Prostate gland (tissue), 2 donors: ENCODE results near the gene BMERB1. TPM values are rescaled to one million over a fixed set of nuclear protein-coding genes. Genes with fewer than 3 reads are reported as not detected.
"Not testable (repeated sequence)": the region's sequence is repeated elsewhere in the genome, so short reads cannot be mapped to it uniquely, and the experiment has no call there.

Experiments used
- DNase-seq: peaks from one replicate; pipeline ENCODE4 v3.0.0-alpha.2; 2019; ENCODE audit warnings: low spot score
- H3K27ac ChIP-seq, 2 donors: fragments of 200-600 bp; sonication (generic); 2 replicates each; pipeline ENCODE4 v1.5.1; 2017 to 2019
- H3K27me3 ChIP-seq: fragments of 200-600 bp; sonication (generic); replicated peaks from 2 replicates; pipeline ENCODE4 v1.5.1; 2019; ENCODE audit not compliant: insufficient read depth
- H3K36me3 ChIP-seq, 2 donors: fragments of 200-600 bp; sonication (generic); 1 replicate in 1 of 2; 2 replicates in 1 of 2; pipeline versions ENCODE4 v1.5.1 to v1.8.1; 2017 to 2019
- H3K4me1 ChIP-seq: fragments of 200-600 bp; sonication (generic); replicated peaks from 2 replicates; pipeline ENCODE4 v1.5.1; 2019
- H3K4me3 ChIP-seq, 2 donors: fragments of 200-600 bp; sonication (generic); 2 replicates each; pipeline ENCODE4 v1.5.1; 2017 to 2019
- H3K9me3 ChIP-seq: fragments of 200-600 bp; sonication (generic); 2 replicates; pipeline ENCODE4 v1.5.1; 2017
- CTCF ChIP-seq, 4 experiments: fragments of 200-600 bp in 2 of 4; fragments of 450-650 bp in 2 of 4; sonication (generic) in 2 of 4; IDR thresholded peaks; 1 replicate in 3 of 4; 2 replicates in 1 of 4; pipeline ENCODE4 v1.5.1; 2016 to 2019; ENCODE audit warnings: antibody characterized with exemption in 4 of 4, mild to moderate bottlenecking in 2 of 4, moderate library complexity in 2 of 4
- POLR2A ChIP-seq: fragments of 450-650 bp; IDR thresholded peaks from one replicate; pipeline ENCODE4 v1.6.1; 2016; ENCODE audit warnings: antibody characterized with exemption, mild to moderate bottlenecking
- POLR2AphosphoS5 ChIP-seq: sonication (generic); formaldehyde crosslinking; IDR thresholded peaks from one replicate; pipeline ENCODE4 v1.6.1; 2017; ENCODE audit warnings: antibody characterized with exemption
- WGBS: methylation state at CpG from one replicate; pipeline ENCODE4 v1.1.5; 2018; 5-methylcytosine and 5-hydroxymethylcytosine counted together
- intact Hi-C: fragments of 100-400 bp; cut with DNase I; formaldehyde crosslinking; loops from one replicate; pipeline ENCODE4 v1.14.2; 2022
- total RNA-seq, 2 donors: library from RNA; depleted of rRNA; stranded (reverse); fragments of >200 nt; gene quantifications; one replicate each; pipeline ENCODE4 v1.1.0, GENCODE V29; 2016

The BMERB1 gene
- total RNA-seq, 2 donors from 2014 or later = 49.1 to 51.1 TPM

- H3K4me1 ChIP-seq = no peaks in the 10 kb centered on the region
- no peaks in the 10 kb centered on the region for H3K9me3 ChIP-seq
- no peak for TF ChIP-seq POLR2A
- TF ChIP-seq CTCF (IDR thresholded peaks at IDR 0.05) = no peak
- TF ChIP-seq POLR2AphosphoS5 = no peak
- 92% methylated on average over 8 of the region's 8 CpGs for WGBS
- H3K36me3 ChIP-seq = no peaks in the 10 kb centered on the region
- DNase-seq = no peak
- intact Hi-C loops = no loop called here
- H3K27ac ChIP-seq = no peak overlapping the region
- no peaks in the 10 kb centered on the region for H3K27me3 ChIP-seq
- H3K4me3 ChIP-seq = no peak overlapping the region
Observed at GRCh38 chr16:15422222-15422621, 12.2 kb upstream of the BMERB1 start.

- Histone ChIP-seq H3K27me3 (no peaks in the 10 kb centered on the region), H3K4me3 (no peak overlapping the region), H3K9me3 (no peaks in the 10 kb centered on the region), H3K27ac (no peak overlapping the region), H3K4me1 (no peaks in the 10 kb centered on the region), H3K36me3 (no peaks in the 10 kb centered on the region)
- 80% methylated on average over 6 of the region's 6 CpGs for WGBS
- intact Hi-C loops = loop anchor here (5.0 kb wide), 1 partner anchor 126 kb away; no protein-coding TSS in a partner anchor
- DNase-seq = no peak
- no peak for TF ChIP-seq POLR2AphosphoS5
- no peak for TF ChIP-seq CTCF (IDR thresholded peaks at IDR 0.05)
- no peak for TF ChIP-seq POLR2A
Observed at GRCh38 chr16:15425861-15426260, 8.5 kb upstream of the BMERB1 start.

DNA sequence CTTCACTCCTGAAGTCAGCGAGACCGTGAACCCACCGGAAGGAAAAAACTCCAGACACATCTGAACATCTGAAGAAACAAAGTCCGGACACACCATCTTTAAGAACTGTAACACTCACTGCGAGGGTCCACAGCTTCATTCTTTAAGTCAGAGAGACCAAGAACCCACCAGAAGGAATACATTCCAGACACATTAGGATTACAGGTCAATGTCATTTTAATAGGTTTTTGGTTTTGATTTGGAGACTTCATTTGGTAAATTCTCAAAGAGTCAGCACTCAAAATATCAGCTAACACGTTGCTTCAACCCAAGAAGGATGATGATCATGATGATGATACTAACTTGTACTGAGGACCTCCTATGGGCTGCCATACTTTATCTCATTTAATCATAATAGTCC lies 7.6 kb upstream of the BMERB1 start:
- H3K27ac ChIP-seq = no peak overlapping the region
- H3K9me3 ChIP-seq = no peaks in the 10 kb centered on the region
- 81% methylated on average over 6 of the region's 6 CpGs for WGBS
- H3K4me1 ChIP-seq = no peaks in the 10 kb centered on the region
- TF ChIP-seq POLR2AphosphoS5 (no peak), POLR2A (no peak), CTCF (IDR thresholded peaks at IDR 0.05) (no peak)
- H3K27me3 ChIP-seq = no peaks in the 10 kb centered on the region
- H3K36me3 ChIP-seq = no peaks in the 10 kb centered on the region
- DNase-seq = no peak
- intact Hi-C loops = loop anchor here (5.0 kb wide), 1 partner anchor 126 kb away; no protein-coding TSS in a partner anchor
- no peak overlapping the region for H3K4me3 ChIP-seq

DNA sequence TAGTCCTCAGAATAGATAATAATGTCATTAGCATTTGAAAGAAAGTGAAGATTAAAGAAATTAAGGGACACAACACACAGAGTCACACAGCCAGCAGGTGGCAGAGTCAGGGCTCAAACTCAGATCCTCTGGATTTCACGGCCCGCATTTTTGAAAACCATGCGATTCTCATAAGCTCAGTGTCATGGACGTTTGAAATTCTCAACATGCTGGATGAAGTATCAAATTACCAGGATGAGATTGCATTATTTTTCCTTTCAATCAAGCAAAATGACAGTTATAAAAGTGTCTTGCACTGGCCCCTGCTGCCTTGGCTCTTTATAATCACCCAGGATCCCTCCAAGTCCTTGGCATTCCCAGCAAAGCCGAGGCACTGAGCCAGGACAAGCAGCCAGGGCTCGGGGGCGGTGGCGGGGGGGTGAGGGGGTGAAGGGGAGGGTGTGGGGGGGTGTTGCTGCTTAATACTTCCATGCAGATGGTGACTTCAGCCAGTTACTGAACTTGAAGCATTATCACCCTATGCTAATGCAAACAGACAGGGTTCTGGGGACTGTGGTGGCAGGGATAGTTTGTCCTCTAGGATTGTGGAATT lies 6.6 kb upstream of the BMERB1 start:
- Histone ChIP-seq H3K4me3 (no peak overlapping the region), H3K27ac (no peak overlapping the region)
- intact Hi-C loops = loop anchor here (5.0 kb wide), 1 partner anchor 125 kb away; no protein-coding TSS in a partner anchor

DNA sequence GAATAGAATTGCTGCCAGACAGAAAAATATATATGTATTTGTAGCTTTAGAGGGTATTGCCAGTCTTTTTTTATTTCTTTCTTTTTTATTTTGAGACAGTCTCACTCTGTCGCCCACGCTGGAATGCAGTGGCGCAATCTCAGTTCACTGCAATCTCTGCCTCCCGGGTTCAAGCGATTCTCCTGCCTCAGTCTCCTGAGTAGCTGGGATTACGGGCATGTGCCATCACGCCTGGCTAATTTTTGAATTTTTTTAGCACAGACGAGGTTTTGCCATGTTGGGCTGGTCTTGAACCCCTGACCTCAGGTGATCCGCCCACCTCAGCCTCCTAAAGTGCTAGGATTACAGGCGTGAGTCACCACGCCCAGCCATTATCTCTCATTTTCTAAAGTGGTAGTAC lies 3.5 kb upstream of the BMERB1 start:
- 75% methylated on average over 11 of the region's 11 CpGs for WGBS
- DNase-seq, intact Hi-C loops, H3K36me3 ChIP-seq, H3K27me3 ChIP-seq, H3K27ac ChIP-seq, H3K4me3 ChIP-seq, H3K9me3 ChIP-seq, H3K4me1 ChIP-seq: not testable (repeated sequence)

More for the DNA sequence above, 6.6 kb upstream of the BMERB1 start:
- no peaks in the 10 kb centered on the region for H3K9me3 ChIP-seq
- DNase-seq = peak; percentile 46
- no peak for TF ChIP-seq POLR2A
- TF ChIP-seq CTCF (IDR thresholded peaks at IDR 0.05) = peak; percentile 63 to 78 (median 70)
- peak; percentile 43 for TF ChIP-seq POLR2AphosphoS5
- H3K27me3 ChIP-seq = no peaks in the 10 kb centered on the region
- no peaks in the 10 kb centered on the region for H3K4me1 ChIP-seq
- no peaks in the 10 kb centered on the region for H3K36me3 ChIP-seq
- WGBS = 1% methylated on average over 8 of the region's 8 CpGs
